MM.1S (cell line): ENCODE data around the gene ELAC2.

Experiments used
- EZH2 ChIP-seq: fragments of 300-600 bp; sonication (generic); optimal IDR thresholded peaks from 2 replicates; pipeline ENCODE3; 2017; ENCODE audit warnings: low read depth, mild to moderate bottlenecking, antibody characterized with exemption, low read length, mixed read lengths
- EZH2phosphoT487 ChIP-seq: fragments of 300-600 bp; sonication (generic); IDR thresholded peaks from 2 replicates; pipeline ENCODE4 v1.6.1; 2018; ENCODE audit warnings: antibody characterized with exemption, low read length
- TF ChIP-seq, protein P1 (sequence below): fragments of 300-600 bp; sonication (generic); IDR thresholded peaks from 2 replicates; pipeline ENCODE4 v1.5.1; 2016; ENCODE audit warnings: antibody characterized with exemption, low read length, mixed read lengths

DNA sequence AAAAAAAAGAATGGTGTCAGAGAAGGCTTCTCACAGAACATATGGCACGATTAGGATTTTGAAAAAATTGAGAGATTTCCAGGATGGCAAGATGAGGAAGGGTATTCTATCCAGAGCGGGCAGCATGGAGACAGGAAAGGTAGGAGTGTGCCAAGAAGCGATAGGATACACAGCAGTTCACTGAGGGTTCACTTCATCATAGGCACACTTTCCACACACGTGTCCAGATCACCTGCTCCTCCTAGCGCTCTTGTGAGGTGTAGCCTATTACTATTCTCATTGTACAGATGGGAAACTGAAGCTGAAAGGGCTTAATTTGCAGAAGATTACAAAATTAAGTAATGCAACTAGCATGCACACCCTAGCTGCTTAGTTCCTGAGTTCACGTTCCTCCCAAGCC, 6.2 kb upstream of the ELAC2 start:
- TF ChIP-seq, protein P1, sequence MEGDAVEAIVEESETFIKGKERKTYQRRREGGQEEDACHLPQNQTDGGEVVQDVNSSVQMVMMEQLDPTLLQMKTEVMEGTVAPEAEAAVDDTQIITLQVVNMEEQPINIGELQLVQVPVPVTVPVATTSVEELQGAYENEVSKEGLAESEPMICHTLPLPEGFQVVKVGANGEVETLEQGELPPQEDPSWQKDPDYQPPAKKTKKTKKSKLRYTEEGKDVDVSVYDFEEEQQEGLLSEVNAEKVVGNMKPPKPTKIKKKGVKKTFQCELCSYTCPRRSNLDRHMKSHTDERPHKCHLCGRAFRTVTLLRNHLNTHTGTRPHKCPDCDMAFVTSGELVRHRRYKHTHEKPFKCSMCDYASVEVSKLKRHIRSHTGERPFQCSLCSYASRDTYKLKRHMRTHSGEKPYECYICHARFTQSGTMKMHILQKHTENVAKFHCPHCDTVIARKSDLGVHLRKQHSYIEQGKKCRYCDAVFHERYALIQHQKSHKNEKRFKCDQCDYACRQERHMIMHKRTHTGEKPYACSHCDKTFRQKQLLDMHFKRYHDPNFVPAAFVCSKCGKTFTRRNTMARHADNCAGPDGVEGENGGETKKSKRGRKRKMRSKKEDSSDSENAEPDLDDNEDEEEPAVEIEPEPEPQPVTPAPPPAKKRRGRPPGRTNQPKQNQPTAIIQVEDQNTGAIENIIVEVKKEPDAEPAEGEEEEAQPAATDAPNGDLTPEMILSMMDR, result no peak
- TF ChIP-seq EZH2phosphoT487 (no peak), EZH2 (no peak)
